Inferior parietal cortex (tissue), 1 donor: ENCODE data around the gene NUDT5.
"Not testable (repeated sequence)": the region's sequence is repeated elsewhere in the genome, so short reads cannot be mapped to it uniquely, and the experiment has no call there.

Source experiments
- DNase-seq: peaks from one replicate; pipeline ENCODE4 v3.0.0-alpha.2; 2016; ENCODE audit errors: extremely low spot score

The NUDT5 gene

DNA sequence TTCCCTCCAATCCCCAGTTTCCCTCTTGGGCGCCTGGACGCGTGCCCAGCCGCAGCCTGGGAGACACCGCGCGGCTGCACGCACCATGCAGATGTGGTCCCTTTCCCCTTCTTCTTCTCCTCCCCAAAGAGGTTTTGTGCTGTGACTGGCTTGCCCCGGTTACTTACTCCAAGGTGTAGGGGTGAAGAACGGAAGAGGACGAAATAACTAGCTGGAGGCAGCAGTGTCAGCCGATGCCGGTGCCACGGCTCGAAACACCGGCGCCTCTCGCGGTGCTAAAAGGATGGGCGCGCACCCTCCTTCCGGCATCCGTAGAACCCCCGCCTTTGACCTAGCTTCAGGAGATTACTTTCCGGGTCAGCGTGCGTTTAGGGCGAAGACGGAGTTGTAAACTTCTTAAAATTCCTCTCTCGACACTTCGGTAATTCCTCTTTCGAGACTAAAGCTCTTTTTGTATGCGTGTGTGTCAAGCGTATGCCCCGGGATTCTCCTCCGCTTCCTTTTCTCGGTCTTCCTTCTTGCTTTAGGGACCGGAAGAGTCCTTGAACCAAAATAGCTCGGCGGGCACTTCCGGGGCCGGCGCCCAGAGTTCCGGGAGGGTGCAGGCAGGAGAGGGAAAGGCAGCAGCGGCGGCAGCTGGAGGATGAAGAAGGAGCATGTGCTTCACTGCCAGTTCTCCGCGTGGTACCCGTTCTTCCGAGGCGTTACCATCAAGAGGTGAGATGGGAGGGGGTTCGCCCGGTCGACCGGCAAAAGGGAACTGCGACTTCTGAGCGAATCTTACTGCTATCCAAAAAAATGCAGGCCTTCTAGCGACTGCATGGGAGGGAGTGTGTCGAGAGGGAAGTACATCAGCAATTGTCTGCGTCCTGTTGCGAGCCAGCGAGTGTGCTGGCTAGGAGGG lies at the start of gene NUDT5, which contains the start of gene CDC123:
NUDT5 (minus strand) TSS at position 289 of the 904 bp plus-strand sequence. CDS start 9,600 bp downstream, outside the sequence.
CDC123 (plus strand) TSS at position 586 of the 904 bp plus-strand sequence; CDS start at position 644, 58 bp downstream.
- DNase-seq: peak; percentile 97

DNA sequence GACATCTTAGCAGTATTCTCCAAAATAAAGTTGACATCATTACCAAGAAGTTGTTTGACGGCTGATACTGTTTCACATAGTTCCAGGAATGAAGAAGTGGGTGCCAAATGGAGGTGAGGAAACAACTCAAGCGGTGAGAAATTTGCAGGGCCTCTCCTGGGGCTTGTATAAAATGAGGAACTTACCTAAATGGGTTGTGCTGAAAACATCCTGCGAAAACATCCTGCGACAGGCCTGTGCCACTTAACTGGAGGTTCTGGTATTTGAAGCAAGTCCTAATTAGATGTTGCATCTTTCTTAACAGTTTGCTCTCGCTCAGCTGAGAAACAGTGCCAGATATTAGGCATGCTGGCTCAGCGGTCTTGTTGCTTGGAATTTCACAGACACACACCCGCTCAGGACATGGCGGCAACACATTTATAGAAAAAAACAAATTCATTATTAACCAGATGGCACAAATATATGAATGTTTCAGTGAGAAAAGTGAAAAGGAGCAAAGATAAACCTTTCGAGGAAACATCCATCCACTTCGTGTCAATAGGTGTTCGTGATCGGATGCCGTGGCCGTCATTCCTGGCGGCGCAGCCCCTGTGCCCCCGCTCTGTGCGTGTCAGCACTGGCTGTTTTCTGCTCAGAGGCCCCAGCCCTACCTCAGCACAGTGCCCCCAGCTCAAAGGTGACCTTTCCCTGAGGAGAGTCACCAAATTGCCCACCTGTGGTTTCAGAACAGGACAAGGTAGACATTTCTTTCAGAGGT lies 48.4 kb upstream of the NUDT5 start:
- DNase-seq: no peak

GRCh38 chr10:12241810-12242529 lies 46.3 kb upstream of the NUDT5 start:
- no peak for DNase-seq

DNA sequence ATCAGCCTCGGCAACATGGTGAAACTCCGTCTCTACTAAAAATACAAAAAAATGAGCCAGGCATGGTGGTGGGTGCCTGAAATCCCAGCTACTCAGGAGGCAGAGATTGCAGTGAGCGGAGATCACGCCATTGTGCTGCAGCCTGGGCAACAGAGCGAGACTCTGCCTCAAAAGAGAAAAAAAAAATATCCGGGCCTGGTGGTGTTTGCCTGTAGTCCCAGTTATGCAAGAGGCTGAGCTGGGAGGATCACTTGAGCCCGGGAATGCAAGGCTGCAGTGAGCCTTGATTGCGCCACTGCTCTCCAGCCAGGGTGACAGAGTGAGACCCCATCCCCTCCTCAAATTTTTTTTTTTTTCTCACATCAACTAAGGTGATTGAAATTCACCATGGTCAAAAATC lies 43.1 kb upstream of the NUDT5 start:
- DNase-seq: no peak

DNA sequence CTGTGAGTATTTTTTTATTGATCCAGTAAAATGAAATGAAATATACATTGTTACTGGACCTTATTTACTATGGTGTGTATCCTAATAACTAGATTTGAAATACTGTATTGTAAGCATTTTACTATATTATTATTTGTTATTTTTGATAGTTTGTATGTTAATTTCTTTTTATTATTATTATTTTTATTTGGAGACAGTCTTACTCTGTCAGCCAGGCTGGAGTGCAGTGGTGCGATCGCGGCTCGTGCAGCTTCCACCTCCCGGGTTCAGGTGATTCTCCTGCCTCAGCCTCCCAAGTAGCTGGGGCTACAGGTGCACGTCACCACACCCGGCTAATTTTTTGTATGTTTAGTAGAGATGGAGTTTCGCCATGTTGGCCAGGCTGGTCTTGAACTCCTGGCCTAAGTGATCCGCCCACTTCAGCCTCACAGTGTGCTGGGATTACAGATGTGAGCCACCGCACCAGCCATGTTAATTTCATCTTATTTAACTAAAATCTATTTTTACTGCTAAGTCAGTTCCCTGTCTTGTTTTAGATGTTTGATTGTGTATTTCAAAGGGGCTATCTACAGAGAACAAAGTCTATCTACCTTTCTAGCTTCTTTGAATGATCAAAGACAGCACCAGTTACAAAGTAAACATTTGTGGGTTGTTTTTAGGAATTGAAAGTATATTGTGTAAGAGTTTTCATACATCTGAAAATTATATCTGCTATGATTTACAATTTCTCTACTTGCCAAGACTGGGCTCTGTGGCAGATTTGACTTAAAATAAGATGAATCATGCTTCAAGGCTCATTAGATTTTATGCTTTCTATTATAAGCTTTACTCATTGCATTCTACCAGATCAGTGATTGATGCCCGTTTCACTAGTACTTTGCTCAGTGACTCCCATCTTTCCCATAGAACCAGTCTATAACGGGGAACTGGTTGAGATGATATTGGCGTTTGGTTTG lies 41.9 kb upstream of the NUDT5 start:
- no peak for DNase-seq

GRCh38 chr10:12235796-12236195 lies 40.1 kb upstream of the NUDT5 start:
- no peak for DNase-seq

DNA sequence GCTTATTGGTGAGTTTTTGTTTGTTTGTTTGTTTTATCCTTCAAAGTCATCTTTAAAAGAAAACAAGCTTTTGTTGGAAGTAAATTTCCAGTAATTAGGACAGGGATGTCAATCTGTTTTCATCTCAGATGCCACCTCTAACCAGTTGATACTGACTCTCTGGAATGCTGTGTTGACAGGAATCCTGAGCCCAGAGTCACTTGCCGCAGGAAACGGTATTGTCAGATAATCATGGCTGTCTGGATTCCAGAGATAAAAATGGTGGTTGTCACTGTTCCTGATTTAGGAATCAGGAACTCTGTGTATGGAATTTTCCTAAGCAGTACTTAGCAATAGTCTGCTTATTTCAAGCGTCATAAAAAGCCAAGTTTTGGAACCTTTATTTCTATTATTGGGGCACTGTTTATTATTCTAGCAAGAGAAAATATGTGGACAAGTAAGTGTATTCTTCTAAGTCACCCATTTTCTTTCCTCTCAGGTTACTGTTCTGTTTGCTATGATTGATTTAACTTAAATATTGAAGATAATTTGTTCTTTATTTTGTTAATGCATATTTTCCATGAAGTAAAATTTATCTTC lies 39.5 kb upstream of the NUDT5 start:
- no peak for DNase-seq

- not testable (repeated sequence) for DNase-seq
Measured at GRCh38 chr10:12234687-12235086, 39.0 kb upstream of the NUDT5 start.

- DNase-seq: no peak
Measured at GRCh38 chr10:12228851-12229250, 33.2 kb upstream of the NUDT5 start.

GRCh38 chr10:12226438-12226837 lies 30.7 kb upstream of the NUDT5 start:
- not testable (repeated sequence) for DNase-seq

DNA sequence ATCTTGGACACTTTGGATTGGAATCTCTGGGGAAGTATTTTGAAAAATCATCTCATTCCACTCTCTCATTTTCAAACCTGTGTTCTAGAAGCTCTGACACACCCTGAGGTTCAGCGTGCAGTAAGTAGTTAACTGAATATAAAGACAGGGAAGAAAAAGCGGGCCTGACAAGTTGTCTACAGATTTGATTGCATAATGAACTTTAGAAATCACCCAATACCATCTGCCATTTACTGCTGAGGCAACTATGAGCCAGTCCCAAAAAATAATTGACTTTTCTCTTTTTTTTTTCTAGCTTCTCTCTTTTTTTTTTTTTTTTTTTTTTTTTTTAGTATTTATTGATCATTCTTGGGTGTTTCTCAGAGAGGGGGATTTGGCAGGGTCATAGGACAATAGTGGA lies 29.8 kb upstream of the NUDT5 start:
- DNase-seq: no peak

DNA sequence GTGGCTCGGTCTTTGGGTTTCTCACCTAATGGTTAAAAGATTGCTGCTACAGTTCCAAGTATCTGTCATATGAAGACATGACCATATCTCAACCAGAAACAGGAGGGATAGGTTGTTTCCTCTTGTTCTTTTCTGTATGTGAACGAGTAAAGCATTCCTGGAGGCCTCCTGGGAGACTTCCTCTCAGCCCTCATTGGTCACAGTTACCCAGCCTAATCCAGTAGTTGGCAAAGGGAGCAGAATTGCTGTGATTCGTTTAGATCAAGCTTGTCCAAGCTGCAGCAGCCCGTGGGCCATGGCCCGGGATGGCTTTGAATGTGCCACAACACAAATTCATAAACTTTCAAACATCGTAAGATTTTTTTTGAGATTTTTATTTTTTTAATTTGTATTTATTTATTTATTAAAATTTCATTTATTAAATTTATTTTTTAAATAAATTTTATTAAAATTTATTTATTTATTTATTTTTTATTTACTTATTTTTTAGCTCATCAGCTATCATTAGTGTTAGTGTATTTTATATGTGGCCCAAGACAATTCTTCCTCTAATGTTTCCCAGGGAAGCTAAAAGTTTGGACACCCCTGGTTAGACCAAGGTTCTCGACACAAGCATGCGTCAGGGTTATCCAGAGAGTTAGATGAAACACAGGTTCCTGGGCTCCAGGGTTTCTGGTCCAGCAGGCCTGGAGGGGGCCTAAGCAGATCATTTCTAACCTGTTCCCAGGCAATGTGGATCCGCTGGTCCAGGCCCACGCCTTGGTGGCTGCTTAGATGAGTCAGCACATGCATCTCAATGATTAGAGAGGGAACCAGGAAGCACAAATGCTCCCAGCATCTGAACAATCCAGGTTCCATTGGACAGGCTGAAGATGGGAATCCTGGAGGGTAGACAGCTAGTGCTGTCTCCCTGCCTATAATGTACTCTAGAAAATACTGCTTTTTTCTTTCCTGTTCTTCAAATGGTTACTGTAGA lies 25.9 kb upstream of the NUDT5 start:
- DNase-seq: no peak

DNA sequence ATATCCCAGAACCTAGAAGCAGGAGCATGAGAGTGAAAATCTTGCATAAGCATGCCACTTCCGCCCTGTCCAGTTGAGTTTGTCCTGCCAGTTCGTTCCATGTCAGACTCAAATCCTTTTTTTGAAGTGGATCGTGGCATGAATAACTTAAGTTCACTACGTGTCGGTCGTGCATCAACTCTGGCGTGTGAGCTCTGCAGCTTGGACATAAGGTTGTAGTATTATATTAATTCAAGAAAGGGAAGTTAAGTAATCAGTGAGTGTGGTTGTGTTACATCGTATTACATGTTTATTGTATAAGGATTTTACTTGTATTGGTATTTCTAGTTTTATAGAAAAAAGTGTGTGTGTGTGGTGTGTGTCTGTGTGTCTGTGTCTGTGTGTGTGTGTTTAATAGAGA lies 23.3 kb upstream of the NUDT5 start:
- no peak for DNase-seq

- DNase-seq: peak; percentile 81
Measured at GRCh38 chr10:12214763-12215218, 19.1 kb upstream of the NUDT5 start.

DNA sequence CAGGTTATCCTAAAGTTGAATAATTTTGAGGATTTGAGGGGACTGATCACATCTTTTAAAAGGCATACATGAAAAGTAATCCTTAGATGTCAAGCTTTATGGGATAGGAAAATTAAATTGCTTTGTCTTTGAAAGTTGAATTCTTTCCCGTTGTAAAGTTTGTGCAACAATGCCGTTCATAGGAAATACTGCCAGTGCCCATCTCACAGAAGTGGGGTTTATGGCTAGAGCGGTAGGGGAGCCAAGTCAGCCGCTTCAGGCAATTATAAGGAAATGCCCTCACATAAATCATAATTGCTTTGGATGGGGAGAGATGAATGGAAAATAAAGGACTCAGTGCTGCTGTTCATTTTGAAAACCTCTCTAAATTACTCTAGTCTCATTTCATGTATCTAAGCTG lies 18.4 kb upstream of the NUDT5 start:
- DNase-seq: no peak

- DNase-seq: no peak
Measured at GRCh38 chr10:12213621-12214020, 17.9 kb upstream of the NUDT5 start.

DNA sequence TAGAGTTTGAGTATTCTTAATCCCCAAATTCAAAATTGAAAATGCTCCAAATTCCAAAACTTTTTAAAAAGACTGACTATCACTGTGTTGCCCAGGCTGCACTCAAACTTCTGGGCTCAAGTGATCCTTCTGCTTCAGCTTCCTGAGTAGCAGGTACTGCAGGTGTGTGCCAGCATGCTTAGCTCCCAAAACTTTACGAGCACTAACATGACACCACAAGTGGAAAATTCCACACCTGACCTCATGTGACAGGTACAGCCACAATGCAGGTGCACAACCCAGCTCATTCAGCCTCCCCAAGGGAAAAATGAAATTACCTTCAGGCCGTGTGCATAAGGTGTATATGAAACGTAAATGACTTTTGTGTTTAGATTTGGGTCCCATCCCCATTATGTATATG lies 16.8 kb upstream of the NUDT5 start:
- DNase-seq: no peak

DNA sequence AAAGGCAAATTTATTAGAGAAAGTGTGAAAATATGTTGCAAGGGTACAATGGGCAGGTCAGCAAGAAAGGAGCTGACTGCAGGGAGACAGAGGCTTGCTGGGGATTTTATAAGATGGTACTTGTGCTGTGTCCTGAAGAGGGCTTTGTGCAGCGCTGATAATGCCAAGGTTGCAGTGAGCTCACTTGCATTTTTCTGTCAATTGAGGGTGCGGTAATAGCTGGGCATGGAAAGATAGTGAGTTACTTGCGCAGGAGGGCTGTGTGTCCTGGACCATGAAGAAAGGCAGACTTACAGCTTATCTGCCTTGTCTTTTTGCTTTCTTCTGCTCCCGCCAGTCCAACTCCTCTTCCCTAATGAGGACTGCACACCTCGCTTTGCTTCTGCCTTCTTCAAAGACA lies 12.8 kb upstream of the NUDT5 start:
- DNase-seq: no peak

GRCh38 chr10:12207114-12207513 lies 11.4 kb upstream of the NUDT5 start:
- DNase-seq: no peak
